H1 (cell line): Measurements from ENCODE around the gene PROX2. TPM values are rescaled to one million over a fixed set of nuclear protein-coding genes. Genes with fewer than 3 reads are reported as not detected.

Experiments used
- CHD1 ChIP-seq: IDR thresholded peaks from 2 replicates; pipeline ENCODE4 v1.6.1; 2012; ENCODE audit warnings: low read depth, low read length, improper control_type of control experiment
- CHD7 ChIP-seq: fragments of 300-600 bp; sonication (generic); IDR thresholded peaks from 2 replicates; pipeline ENCODE4 v1.7.1; 2012; ENCODE audit warnings: low read length, moderate library complexity, mild to moderate bottlenecking, inconsistent platforms; ENCODE audit not compliant: insufficient replicate concordance
- RFX5 ChIP-seq: IDR thresholded peaks from 2 replicates; pipeline ENCODE4 v1.6.1; 2011; ENCODE audit warnings: low read depth, low read length, improper control_type of control experiment, borderline replicate concordance
- polyA plus RNA-seq, 7 experiments: library from polyadenylated mRNA; depleted of rRNA in 3 of 7; stranded (reverse) in 5 of 7; unstranded in 2 of 7; fragments of >200 nt in 5 of 7; fragments of 200-250 nt in 2 of 7; gene quantifications; 1 replicate in 5 of 7; 2 replicates in 1 of 7; 4 replicates in 1 of 7; pipeline versions ENCODE4 v1.2.1 to v1.2.3, GENCODE V29; 2011 to 2013; ENCODE audit warnings: missing spikeins in 2 of 7, mixed read lengths in 2 of 7
- total RNA-seq: library from RNA; stranded (reverse); fragmentation: NEBNext Ultra II Directional; extraction: Animal tissue kit (Norgen Biotek cat#: 25700); gene quantifications from 2 replicates; pipeline ENCODE4 v1.2.1, GENCODE V29; 2021

PROX2 gene
- total and polyA plus RNA-seq, 2 of the 8 experiments (the other 6 are each of a cell fraction or from before 2014, with no cell fraction given), result 0.03 TPM; not detected in 1

DNA sequence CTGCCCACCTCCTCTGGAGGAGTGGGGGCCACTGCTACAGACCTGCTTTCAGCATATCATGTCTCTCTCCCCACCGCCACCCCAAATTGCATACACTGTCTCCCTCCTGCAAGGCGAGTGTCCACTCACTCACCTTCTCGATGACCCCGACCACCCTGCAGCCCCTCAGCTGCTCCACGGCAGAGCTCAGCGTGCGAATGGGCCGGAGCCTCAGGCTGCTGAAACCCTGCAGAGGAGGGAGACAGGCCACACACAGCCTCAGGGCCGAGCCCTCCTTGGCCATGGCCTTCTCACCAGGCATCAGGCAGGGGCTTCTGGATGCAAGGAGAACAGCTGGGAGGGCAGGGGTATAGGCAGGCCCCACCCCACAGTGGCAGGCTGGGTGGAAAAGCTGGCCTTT lies 42.4 kb upstream of the PROX2 start (continued):
- no peak for TF ChIP-seq CHD7
- TF ChIP-seq CHD1, result no peak
- no peak for TF ChIP-seq RFX5
